GM23248 (cell line): Measurements from ENCODE around the gene ABCC10. TPM values are rescaled to one million over a fixed set of nuclear protein-coding genes. Genes with fewer than 3 reads are reported as not detected.
"Not testable (repeated sequence)": the region's sequence is repeated elsewhere in the genome, so short reads cannot be mapped to it uniquely, and the experiment has no call there.

Experiments
- DNase-seq: peaks from one replicate; pipeline ENCODE4 v3.0.0-alpha.2; 2015
- H2AFZ ChIP-seq: fragments of 200-600 bp; sonication (generic); 2 replicates; pipeline ENCODE4 v1.6.1; 2016; ENCODE audit warnings: antibody characterized with exemption
- H3F3A ChIP-seq: fragments of 200-600 bp; sonication (generic); 2 replicates; pipeline ENCODE4 v1.6.1; 2016; ENCODE audit warnings: mild to moderate bottlenecking, antibody characterized with exemption, mixed run types; ENCODE audit not compliant: insufficient read depth
- H3K27ac ChIP-seq: fragments of 200-600 bp; sonication (generic); 2 replicates; pipeline ENCODE4 v1.5.1; 2016; ENCODE audit warnings: mild to moderate bottlenecking
- H3K27me3 ChIP-seq: fragments of 200-600 bp; sonication (generic); replicated peaks from 2 replicates; pipeline ENCODE4 v1.6.1; 2016; ENCODE audit warnings: mild to moderate bottlenecking; ENCODE audit not compliant: insufficient read depth
- H3K36me3 ChIP-seq: fragments of 200-600 bp; sonication (generic); 2 replicates; pipeline ENCODE4 v1.6.1; 2016; ENCODE audit warnings: low read depth, mild to moderate bottlenecking
- H3K4me1 ChIP-seq: fragments of 200-600 bp; sonication (generic); 2 replicates; pipeline ENCODE4 v1.6.1; 2016; ENCODE audit warnings: mild to moderate bottlenecking; ENCODE audit not compliant: insufficient read depth
- H3K4me2 ChIP-seq: fragments of 200-600 bp; sonication (generic); one replicate; pipeline ENCODE4 v1.6.1; 2016; ENCODE audit warnings: mild to moderate bottlenecking; ENCODE audit not compliant: unreplicated experiment
- H3K4me3 ChIP-seq: fragments of 200-600 bp; sonication (generic); 2 replicates; pipeline ENCODE4 v1.5.1; 2016; ENCODE audit warnings: mild to moderate bottlenecking
- H3K79me2 ChIP-seq: fragments of 200-600 bp; sonication (generic); 2 replicates; pipeline ENCODE4 v1.6.1; 2016; ENCODE audit warnings: mild to moderate bottlenecking; ENCODE audit not compliant: insufficient read depth
- H3K9ac ChIP-seq: fragments of 200-600 bp; sonication (generic); 2 replicates; pipeline ENCODE4 v1.6.1; 2016; ENCODE audit warnings: mild to moderate bottlenecking
- H3K9me2 ChIP-seq: fragments of 200-600 bp; sonication (generic); 2 replicates; pipeline ENCODE4 v1.6.1; 2016; ENCODE audit warnings: mixed run types, mild to moderate bottlenecking, moderate library complexity; ENCODE audit not compliant: insufficient read depth
- H3K9me3 ChIP-seq: fragments of 200-600 bp; sonication (generic); one replicate; pipeline ENCODE4 v1.6.1; 2017; ENCODE audit warnings: low read depth
- H4K20me1 ChIP-seq: fragments of 200-600 bp; sonication (generic); 2 replicates; pipeline ENCODE4 v1.6.0; 2016; ENCODE audit not compliant: insufficient read depth
- EZH2 ChIP-seq: fragments of 200-600 bp; sonication (generic); IDR thresholded peaks from 2 replicates; pipeline ENCODE4 v1.6.1; 2018; ENCODE audit warnings: antibody characterized with exemption, mild to moderate bottlenecking; ENCODE audit not compliant: insufficient read depth, poor library complexity, severe bottlenecking
- EZH2phosphoT487 ChIP-seq: fragments of 200-600 bp; sonication (generic); IDR thresholded peaks from 2 replicates; pipeline ENCODE4 v1.6.1; 2018; ENCODE audit warnings: antibody characterized with exemption, moderate library complexity, mild to moderate bottlenecking, low read depth; ENCODE audit not compliant: insufficient read depth
- WGBS, 2 experiments: methylation state at CpG; one replicate each; pipeline ENCODE4 v1.1.6; 2015 to 2017; ENCODE audit warnings: low lambda C conversion rate in 2 of 2, low coverage in 1 of 2; ENCODE audit errors: missing lambda C conversion rate in 2 of 2; 5-methylcytosine and 5-hydroxymethylcytosine counted together
- in situ Hi-C: fragments of 300-500 bp; cut with MboI; formaldehyde crosslinking; loops from 2 replicates; pipeline ENCODE4 v1.15.0; 2020
- polyA plus RNA-seq: library from polyadenylated mRNA; unstranded; fragments of >200 nt; fragmentation: Nextera tagmentation; extraction: Ambion mirVana; gene quantifications from 2 replicates; pipeline ENCODE4 v1.2.1, GENCODE V29; 2016
- total RNA-seq: library from RNA; depleted of rRNA; stranded (reverse); fragments of >200 nt; shearing (Covaris generic); gene quantifications from 2 replicates; pipeline ENCODE4 v1.2.3, GENCODE V29; 2014

ABCC10 gene
- total and polyA plus RNA-seq, 2 experiments from 2014 or later, result 20.0 to 21.3 TPM

GRCh38 chr6:43391440-43392031, 35.8 kb upstream of the ABCC10 start:
- Histone ChIP-seq H3K79me2 (no peaks in the 10 kb centered on the region), H3K36me3 (no peaks in the 10 kb centered on the region), H4K20me1 (no peaks in the 10 kb centered on the region), H3K27me3 (no peaks in the 10 kb centered on the region), H3K27ac (no peak overlapping the region), H3F3A (no peaks in the 10 kb centered on the region), H3K9ac (no peak overlapping the region), H2AFZ (no peak overlapping the region), H3K9me3 (no peaks in the 10 kb centered on the region), H3K4me2 (no peak overlapping the region), H3K9me2 (no peaks in the 10 kb centered on the region), H3K4me3 (no peak overlapping the region), H3K4me1 (no peaks in the 10 kb centered on the region)
- TF ChIP-seq EZH2phosphoT487 (no peak), EZH2 (no peak)
- DNase-seq, result no peak
- in situ Hi-C loops, result no loop called here
- WGBS, 2 experiments, result 37 to 38% methylated on average over 12 to 13 of the region's 13 CpGs

GRCh38 chr6:43393133-43393532, 34.2 kb upstream of the ABCC10 start:
- H3K27me3 ChIP-seq, H4K20me1 ChIP-seq, H3F3A ChIP-seq, H3K4me1 ChIP-seq, DNase-seq, H3K4me2 ChIP-seq, H3K79me2 ChIP-seq, in situ Hi-C loops, H3K9ac ChIP-seq, H2AFZ ChIP-seq, H3K36me3 ChIP-seq, H3K4me3 ChIP-seq, H3K27ac ChIP-seq, H3K9me2 ChIP-seq, H3K9me3 ChIP-seq: not testable (repeated sequence)
- WGBS, 2 experiments, result 59 to 63% methylated on average over 11 of the region's 11 CpGs

GRCh38 chr6:43393602-43394001, 33.7 kb upstream of the ABCC10 start:
- in situ Hi-C loops, result no loop called here
- DNase-seq, result no peak
- Histone ChIP-seq H3K79me2 (no peaks in the 10 kb centered on the region), H3K9ac (no peak overlapping the region), H4K20me1 (no peaks in the 10 kb centered on the region), H3K4me3 (no peak overlapping the region), H3K9me2 (no peaks in the 10 kb centered on the region), H3F3A (no peaks in the 10 kb centered on the region), H2AFZ (no peak overlapping the region), H3K4me2 (no peak overlapping the region), H3K27ac (no peak overlapping the region), H3K4me1 (no peaks in the 10 kb centered on the region), H3K27me3 (no peaks in the 10 kb centered on the region), H3K36me3 (no peaks in the 10 kb centered on the region), H3K9me3 (no peaks in the 10 kb centered on the region)
- 85 to 94% methylated on average over 5 of the region's 5 CpGs for WGBS, 2 experiments
- TF ChIP-seq EZH2 (no peak), EZH2phosphoT487 (no peak)

- Histone ChIP-seq H3K27ac (no peak overlapping the region), H4K20me1 (no peaks in the 10 kb centered on the region), H3K9me2 (no peaks in the 10 kb centered on the region), H3K9ac (no peak overlapping the region), H3K4me2 (no peak overlapping the region), H3F3A (no peaks in the 10 kb centered on the region), H3K36me3 (no peaks in the 10 kb centered on the region), H3K79me2 (no peaks in the 10 kb centered on the region), H3K4me1 (no peaks in the 10 kb centered on the region), H2AFZ (no peak overlapping the region), H3K9me3 (no peaks in the 10 kb centered on the region), H3K27me3 (no peaks in the 10 kb centered on the region), H3K4me3 (no peak overlapping the region)
- DNase-seq, result no peak
- in situ Hi-C loops, result no loop called here
- TF ChIP-seq EZH2, result no peak
- TF ChIP-seq EZH2phosphoT487, result no peak
- WGBS, 2 experiments, result 90 to 92% methylated on average over 4 of the region's 4 CpGs
Measured at GRCh38 chr6:43394982-43395381, 32.4 kb upstream of the ABCC10 start.

- TF ChIP-seq EZH2phosphoT487 (no peak), EZH2 (no peak)
- WGBS, 2 experiments, result 70 to 74% methylated on average over 4 of the region's 4 CpGs
- H3K27me3 ChIP-seq, result no peaks in the 10 kb centered on the region
- H3K4me2 ChIP-seq, result no peak overlapping the region
- H3K27ac ChIP-seq, result no peak overlapping the region
- H3K9me2 ChIP-seq, result no peaks in the 10 kb centered on the region
- H3K9me3 ChIP-seq, result no peaks in the 10 kb centered on the region
- no peaks in the 10 kb centered on the region for H3K4me1 ChIP-seq
- no peak overlapping the region for H3K4me3 ChIP-seq
- no peak overlapping the region for H3K9ac ChIP-seq
- no peaks in the 10 kb centered on the region for H3K79me2 ChIP-seq
- no peaks in the 10 kb centered on the region for H3F3A ChIP-seq
- no peaks in the 10 kb centered on the region for H3K36me3 ChIP-seq
- no peak for DNase-seq
- no peaks in the 10 kb centered on the region for H4K20me1 ChIP-seq
- H2AFZ ChIP-seq, result no peak overlapping the region
- in situ Hi-C loops, result no loop called here
Measured at GRCh38 chr6:43395776-43396175, 31.6 kb upstream of the ABCC10 start.
